PC-3 (cell line): ENCODE results near the gene TYRO3. TPM values are rescaled to one million over a fixed set of nuclear protein-coding genes. Genes with fewer than 3 reads are reported as not detected.
A peak's percentile ranks its signal among the peaks of the same experiment; 100 is the strongest.

ENCODE experiments used
- ATAC-seq: fragments of 200-7000 bp; cut with Tn5 transposase; 2 replicates; pipeline ENCODE4 v1.9.1; 2020; ENCODE audit warnings: mild to moderate bottlenecking, moderate library complexity
- BruUV-seq: library from RNA; stranded (reverse); fragments of 400-500 nt; replicated peaks from 2 replicates; lab custom pipeline; 2021; lab: Mats Ljungman, UMichigan
- CTCF ChIA-PET: fragments of 300-600 bp; sonication (Branson Sonifier 250); formaldehyde crosslinking; loops from one replicate; lab custom pipeline; 2022; ENCODE audit warnings: antibody characterized with exemption; lab: Charles Lee
- POLR2A ChIA-PET: fragments of 300-600 bp; sonication (Branson Sonifier 250); formaldehyde crosslinking; loops from one replicate; lab custom pipeline; 2022; ENCODE audit warnings: antibody characterized with exemption; ENCODE audit not compliant: unreplicated experiment; lab: Charles Lee
- DNase-seq: peaks from one replicate; pipeline ENCODE4 v3.0.0-alpha.2; 2015
- H2AFZ ChIP-seq: fragments of 300-600 bp; sonication (generic); 2 replicates; pipeline ENCODE4 v1.6.0; 2016; ENCODE audit warnings: antibody characterized with exemption, low read length
- H3F3A ChIP-seq: fragments of 300-600 bp; sonication (generic); one replicate; pipeline ENCODE4 v1.6.0; 2017; ENCODE audit warnings: antibody characterized with exemption, low read length, control low read depth, mild to moderate bottlenecking; ENCODE audit not compliant: unreplicated experiment
- H3K27ac ChIP-seq: fragments of 300-600 bp; sonication (generic); 2 replicates; pipeline ENCODE4 v1.5.1; 2016; ENCODE audit warnings: mild to moderate bottlenecking, low read length
- H3K27me3 ChIP-seq: fragments of 300-600 bp; sonication (generic); 2 replicates; pipeline ENCODE4 v1.6.1; 2016; ENCODE audit warnings: low read length, mixed read lengths
- H3K36me3 ChIP-seq: fragments of 300-600 bp; sonication (generic); 2 replicates; pipeline ENCODE4 v1.6.1; 2016; ENCODE audit warnings: low read depth, mixed run types, low read length, mixed read lengths
- H3K4me1 ChIP-seq: fragments of 300-600 bp; sonication (generic); 2 replicates; pipeline ENCODE4 v1.5.1; 2016; ENCODE audit warnings: low read length; ENCODE audit not compliant: insufficient read depth
- H3K4me2 ChIP-seq: fragments of 300-600 bp; sonication (generic); 2 replicates; pipeline ENCODE4 v1.6.0; 2016; ENCODE audit warnings: low read length
- H3K4me3 ChIP-seq: fragments of 300-600 bp; sonication (generic); 2 replicates; pipeline ENCODE4 v1.5.1; 2016; ENCODE audit warnings: mild to moderate bottlenecking, low read length, mixed read lengths
- H3K79me2 ChIP-seq: fragments of 300-600 bp; sonication (generic); 2 replicates; pipeline ENCODE4 v1.6.1; 2017; ENCODE audit warnings: low read length, mixed read lengths
- H3K9ac ChIP-seq: fragments of 300-600 bp; sonication (generic); 2 replicates; pipeline ENCODE4 v1.6.0; 2016; ENCODE audit warnings: mild to moderate bottlenecking, low read length
- H3K9me2 ChIP-seq: fragments of 300-600 bp; sonication (generic); replicated peaks from 2 replicates; pipeline ENCODE4 v1.6.1; 2016; ENCODE audit warnings: mixed run types, low read length, mixed read lengths
- H3K9me3 ChIP-seq: fragments of 300-600 bp; sonication (generic); 2 replicates; pipeline ENCODE4 v1.6.1; 2016; ENCODE audit warnings: low read length, mixed read lengths
- H4K20me1 ChIP-seq: fragments of 300-600 bp; sonication (generic); 2 replicates; pipeline ENCODE4 v1.6.1; 2016; ENCODE audit warnings: low read length, mixed read lengths
- EZH2 ChIP-seq: fragments of 300-600 bp; sonication (generic); IDR thresholded peaks from one replicate; pipeline ENCODE4 v1.6.1; 2017; ENCODE audit warnings: antibody characterized with exemption, mild to moderate bottlenecking, low read length; ENCODE audit not compliant: unreplicated experiment
- EZH2phosphoT487 ChIP-seq: fragments of 300-600 bp; sonication (generic); IDR thresholded peaks from 2 replicates; pipeline ENCODE4 v1.6.1; 2018; ENCODE audit warnings: mild to moderate bottlenecking, antibody characterized with exemption, low read length, borderline replicate concordance
- intact Hi-C: fragments of 100-400 bp; cut with micrococcal nuclease; formaldehyde crosslinking; loops from 2 replicates; pipeline ENCODE4 v1.9.0; 2023
- total RNA-seq: library from RNA; depleted of rRNA; stranded (reverse); fragments of >200 nt; gene quantifications from 2 replicates; pipeline ENCODE4 v1.2.3, GENCODE V29; 2014
- TF ChIP-seq, protein P1 (sequence below): fragments of 300-600 bp; sonication (generic); conservative IDR thresholded peaks from 2 replicates; pipeline ENCODE4 v1.5.1; 2017; ENCODE audit warnings: antibody characterized with exemption, low read depth, mild to moderate bottlenecking, low read length

The TYRO3 gene
- total RNA-seq, 1 experiment from 2014 or later, result 23.5 TPM

DNA sequence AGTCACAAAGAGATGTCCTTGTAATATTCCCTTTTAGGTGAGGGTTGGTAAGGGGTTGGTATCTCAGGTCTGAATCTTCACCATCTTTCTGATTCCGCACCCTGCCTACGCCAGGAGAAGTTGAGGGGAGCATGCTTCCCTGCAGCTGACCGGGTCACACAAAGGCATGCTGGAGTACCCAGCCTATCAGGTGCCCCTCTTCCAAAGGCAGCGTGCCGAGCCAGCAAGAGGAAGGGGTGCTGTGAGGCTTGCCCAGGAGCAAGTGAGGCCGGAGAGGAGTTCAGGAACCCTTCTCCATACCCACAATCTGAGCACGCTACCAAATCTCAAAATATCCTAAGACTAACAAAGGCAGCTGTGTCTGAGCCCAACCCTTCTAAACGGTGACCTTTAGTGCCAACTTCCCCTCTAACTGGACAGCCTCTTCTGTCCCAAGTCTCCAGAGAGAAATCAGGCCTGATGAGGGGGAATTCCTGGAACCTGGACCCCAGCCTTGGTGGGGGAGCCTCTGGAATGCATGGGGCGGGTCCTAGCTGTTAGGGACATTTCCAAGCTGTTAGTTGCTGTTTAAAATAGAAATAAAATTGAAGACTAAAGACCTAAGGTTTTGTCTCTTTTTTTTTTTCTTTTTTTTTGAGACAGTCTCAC, 19.8 kb downstream of the TYRO3 start:
- no peaks in the 10 kb centered on the region for H3K27me3 ChIP-seq
- no peaks in the 10 kb centered on the region; the same call in 1 of the 2 replicates for H3K4me1 ChIP-seq
- ATAC-seq, result no peak
- no peak overlapping the region for H3K4me3 ChIP-seq
- no peak overlapping the region for H2AFZ ChIP-seq
- H3K27ac ChIP-seq, result no peak overlapping the region
- no peaks in the 10 kb centered on the region for H3K79me2 ChIP-seq
- intact Hi-C loops, result no loop called here
- H3K36me3 ChIP-seq, result peaks cover 6% of the 10 kb centered on the region; the same call in 1 of the 2 replicates
- no peak overlapping the region for H3K9ac ChIP-seq
- H3K9me2 ChIP-seq, result no peaks in the 10 kb centered on the region
- POLR2A ChIA-PET, result no interaction called here
- no peaks in the 10 kb centered on the region for H4K20me1 ChIP-seq
- H3K9me3 ChIP-seq, result no peaks in the 10 kb centered on the region
- H3F3A ChIP-seq, result no peaks in the 10 kb centered on the region
- H3K4me2 ChIP-seq, result no peak overlapping the region
- BruUV-seq, result no TSS peak
- CTCF ChIA-PET, result interaction anchor here (0.5 kb wide), 1 partner anchor 41 kb away, joined by 5 read pairs; no protein-coding TSS in a partner anchor
- no peak for TF ChIP-seq EZH2phosphoT487
- no peak for TF ChIP-seq EZH2
- TF ChIP-seq, protein P1, sequence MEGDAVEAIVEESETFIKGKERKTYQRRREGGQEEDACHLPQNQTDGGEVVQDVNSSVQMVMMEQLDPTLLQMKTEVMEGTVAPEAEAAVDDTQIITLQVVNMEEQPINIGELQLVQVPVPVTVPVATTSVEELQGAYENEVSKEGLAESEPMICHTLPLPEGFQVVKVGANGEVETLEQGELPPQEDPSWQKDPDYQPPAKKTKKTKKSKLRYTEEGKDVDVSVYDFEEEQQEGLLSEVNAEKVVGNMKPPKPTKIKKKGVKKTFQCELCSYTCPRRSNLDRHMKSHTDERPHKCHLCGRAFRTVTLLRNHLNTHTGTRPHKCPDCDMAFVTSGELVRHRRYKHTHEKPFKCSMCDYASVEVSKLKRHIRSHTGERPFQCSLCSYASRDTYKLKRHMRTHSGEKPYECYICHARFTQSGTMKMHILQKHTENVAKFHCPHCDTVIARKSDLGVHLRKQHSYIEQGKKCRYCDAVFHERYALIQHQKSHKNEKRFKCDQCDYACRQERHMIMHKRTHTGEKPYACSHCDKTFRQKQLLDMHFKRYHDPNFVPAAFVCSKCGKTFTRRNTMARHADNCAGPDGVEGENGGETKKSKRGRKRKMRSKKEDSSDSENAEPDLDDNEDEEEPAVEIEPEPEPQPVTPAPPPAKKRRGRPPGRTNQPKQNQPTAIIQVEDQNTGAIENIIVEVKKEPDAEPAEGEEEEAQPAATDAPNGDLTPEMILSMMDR, result no peak
- no peak for DNase-seq

- Histone ChIP-seq H3K4me3 (no peak overlapping the region), H3K79me2 (no peaks in the 10 kb centered on the region), H3F3A (no peaks in the 10 kb centered on the region), H3K4me2 (no peak overlapping the region), H3K9me2 (no peaks in the 10 kb centered on the region), H3K4me1 (peaks cover 10% of the 10 kb centered on the region), H3K36me3 (no peaks in the 10 kb centered on the region), H4K20me1 (no peaks in the 10 kb centered on the region), H3K27ac (no peak overlapping the region), H2AFZ (no peak overlapping the region), H3K9me3 (no peaks in the 10 kb centered on the region), H3K9ac (no peak overlapping the region), H3K27me3 (no peaks in the 10 kb centered on the region)
- POLR2A ChIA-PET, result no interaction called here
- CTCF ChIA-PET, result interaction anchor here (0.7 to 0.9 kb wide), 2 partner anchors 22 to 192 kb away, joined by 3 to 5 read pairs; no protein-coding TSS in a partner anchor
- ATAC-seq (peak; percentile 14; the same call in 1 of the 2 replicates), DNase-seq (peak; percentile 67)
- TF ChIP-seq, protein P1, result peak; percentile 66
- TF ChIP-seq EZH2 (no peak), EZH2phosphoT487 (no peak)
- BruUV-seq, result no TSS peak
- intact Hi-C loops, result no loop called here
These were observed 22.1 kb downstream of the TYRO3 start for GRCh38 chr15:41581110-41581509.

DNA sequence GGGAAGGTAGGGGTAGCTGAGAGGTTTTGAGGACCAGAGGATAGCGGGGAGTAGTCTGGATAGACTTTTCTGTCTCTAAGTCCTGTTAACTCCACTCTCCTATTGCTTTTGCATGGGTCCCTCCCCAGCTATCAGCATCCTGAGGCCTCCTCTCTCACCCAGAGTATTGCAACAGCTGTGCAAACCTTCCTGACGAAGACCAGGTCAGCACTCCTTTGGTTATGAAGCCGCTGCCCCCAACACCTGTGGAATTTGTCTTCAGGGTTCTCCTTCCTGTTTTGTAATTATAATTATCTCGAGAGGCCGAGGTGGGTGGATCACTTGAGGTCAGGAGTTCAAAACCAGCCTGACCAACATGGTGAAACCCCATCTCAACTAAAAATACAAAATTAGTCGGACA, 24.8 kb downstream of the TYRO3 start:
- DNase-seq (no peak), ATAC-seq (no peak)
- no TSS peak for BruUV-seq
- Histone ChIP-seq H3K27ac (no peak overlapping the region), H3K4me1 (peaks cover 15% of the 10 kb centered on the region), H3K9me3 (no peaks in the 10 kb centered on the region), H4K20me1 (no peaks in the 10 kb centered on the region), H3K4me2 (no peak overlapping the region), H3F3A (no peaks in the 10 kb centered on the region), H2AFZ (no peak overlapping the region), H3K79me2 (no peaks in the 10 kb centered on the region), H3K27me3 (no peaks in the 10 kb centered on the region), H3K9me2 (no peaks in the 10 kb centered on the region), H3K36me3 (no peaks in the 10 kb centered on the region), H3K4me3 (no peak overlapping the region), H3K9ac (no peak overlapping the region)
- ChIA-PET POLR2A (interaction anchor here (0.6 kb wide), 1 partner anchor 357 kb away, joined by 3 read pairs; no protein-coding TSS in a partner anchor), CTCF (no interaction called here)
- no peak for TF ChIP-seq EZH2phosphoT487
- TF ChIP-seq, protein P1, result no peak
- TF ChIP-seq EZH2, result no peak
- intact Hi-C loops, result no loop called here
